SK-N-SH (cell line): ENCODE results near the gene TRIM68. TPM values are rescaled to one million over a fixed set of nuclear protein-coding genes. Genes with fewer than 3 reads are reported as not detected.

Experiments
- CTCF ChIA-PET: fragments of 300-600, 350-600 bp; formaldehyde crosslinking; extraction: SDS; loops from one replicate; lab custom pipeline; 2021; lab: Yijun Ruan, JAX
- POLR2A ChIA-PET: fragments of 350-600 bp; sonication (Branson Sonifier 250); formaldehyde crosslinking; extraction: SDS; loops from one replicate; lab custom pipeline; 2020; ENCODE audit warnings: antibody characterized with exemption, inconsistent platforms; lab: Yijun Ruan, JAX
- DNase-seq: peaks from one replicate; pipeline ENCODE4 v3.0.0; 2012
- H2AFZ ChIP-seq: fragments of 200-600 bp; sonication (generic); 2 replicates; pipeline ENCODE4 v1.8.1; 2016; ENCODE audit warnings: antibody characterized with exemption, mild to moderate bottlenecking, low read depth
- H3F3A ChIP-seq: fragments of 200-600 bp; sonication (generic); replicated peaks from 2 replicates; pipeline ENCODE3; 2016; ENCODE audit warnings: antibody characterized with exemption, mild to moderate bottlenecking; ENCODE audit not compliant: insufficient read depth
- H3K27ac ChIP-seq, 2 experiments: fragments of 200-500 bp in 1 of 2; fragments of 200-600 bp in 1 of 2; sonication (Bioruptor generic) in 1 of 2; sonication (generic), shearing (Covaris generic) in 1 of 2; 2 replicates each; pipeline versions ENCODE4 v1.5.1 to v1.6.1; 2014 to 2016; ENCODE audit warnings: low read depth in 2 of 2, inconsistent platforms in 1 of 2, low read length in 1 of 2, mild to moderate bottlenecking in 1 of 2, mixed read lengths in 1 of 2
- H3K27me3 ChIP-seq: fragments of 200-600 bp; sonication (generic), shearing (Covaris generic); 2 replicates; pipeline ENCODE4 v1.6.1; 2016; ENCODE audit warnings: mixed run types; ENCODE audit not compliant: insufficient read depth
- H3K36me3 ChIP-seq, 2 experiments: fragments of 200-500 bp in 1 of 2; fragments of 200-600 bp in 1 of 2; sonication (Bioruptor generic) in 1 of 2; sonication (generic) in 1 of 2; replicated peaks in 1 of 2; 2 replicates each; pipeline versions ENCODE3 to v1.5.1; 2014 to 2016; ENCODE audit warnings: low read length in 1 of 2, mild to moderate bottlenecking in 1 of 2; ENCODE audit not compliant: insufficient read depth in 2 of 2, control insufficient read depth in 1 of 2
- H3K4me1 ChIP-seq, 2 experiments: fragments of 200-500 bp in 1 of 2; fragments of 200-600 bp in 1 of 2; sonication (Bioruptor generic) in 1 of 2; sonication (generic), shearing (Covaris generic) in 1 of 2; 2 replicates each; pipeline versions ENCODE4 v1.5.1 to v1.6.1; 2014 to 2016; ENCODE audit warnings: low read depth in 1 of 2, low read length in 1 of 2, mixed run types in 1 of 2; ENCODE audit not compliant: insufficient read depth in 2 of 2, control insufficient read depth in 1 of 2
- H3K4me2 ChIP-seq: fragments of 200-600 bp; sonication (generic), shearing (Covaris generic); 2 replicates; pipeline ENCODE4 v1.6.1; 2017; ENCODE audit warnings: mixed run types
- H3K4me3 ChIP-seq, 2 experiments: fragments of 200-500 bp in 1 of 2; fragments of 200-600 bp in 1 of 2; sonication (Bioruptor generic) in 1 of 2; sonication (generic), shearing (Covaris generic) in 1 of 2; 2 replicates each; pipeline versions ENCODE4 v1.5.1 to v1.8.1; 2014 to 2016; ENCODE audit warnings: low read depth in 2 of 2, inconsistent platforms in 1 of 2, low read length in 1 of 2, mild to moderate bottlenecking in 1 of 2, mixed read lengths in 1 of 2, moderate library complexity in 1 of 2
- H3K79me2 ChIP-seq: fragments of 200-600 bp; sonication (generic); 2 replicates; pipeline ENCODE4 v1.8.1; 2017; ENCODE audit warnings: mild to moderate bottlenecking; ENCODE audit not compliant: insufficient read depth
- H3K9ac ChIP-seq: fragments of 200-600 bp; sonication (generic); 2 replicates; pipeline ENCODE4 v1.6.1; 2017; ENCODE audit warnings: mixed run types
- H3K9me2 ChIP-seq: fragments of 200-600 bp; sonication (generic); 2 replicates; pipeline ENCODE4 v1.6.1; 2017; ENCODE audit warnings: mixed run types
- H3K9me3 ChIP-seq: fragments of 200-600 bp; sonication (generic); 2 replicates; pipeline ENCODE4 v1.6.1; 2017; ENCODE audit warnings: mixed run types, mild to moderate bottlenecking, moderate library complexity
- H4K20me1 ChIP-seq: fragments of 200-600 bp; sonication (generic); 2 replicates; pipeline ENCODE4 v1.6.1; 2017; ENCODE audit warnings: mild to moderate bottlenecking, mixed run types; ENCODE audit not compliant: insufficient read depth
- CHD2 ChIP-seq: fragments of 150-350 bp; IDR thresholded peaks from 2 replicates; pipeline ENCODE4 v1.6.1; 2018; ENCODE audit warnings: low read length; ENCODE audit not compliant: partially characterized antibody
- CTCF ChIP-seq: fragments of 200-600 bp; sonication (generic); IDR thresholded peaks from 2 replicates; pipeline ENCODE4 v1.6.1; 2017; ENCODE audit warnings: antibody characterized with exemption, mild to moderate bottlenecking, moderate library complexity
- EZH2phosphoT487 ChIP-seq: fragments of 200-600 bp; sonication (generic); IDR thresholded peaks from 2 replicates; pipeline ENCODE4 v1.6.1; 2017; ENCODE audit warnings: low read depth, mixed run types, mild to moderate bottlenecking, antibody characterized with exemption, moderate library complexity, borderline replicate concordance
- FOXM1 ChIP-seq: IDR thresholded peaks from 2 replicates; pipeline ENCODE4 v1.4.0; 2012; ENCODE audit warnings: low read depth, mild to moderate bottlenecking
- GABPA ChIP-seq: IDR thresholded peaks from 2 replicates; pipeline ENCODE4 v1.4.0; 2012; ENCODE audit warnings: low read depth, mild to moderate bottlenecking
- JUND ChIP-seq: IDR thresholded peaks from 2 replicates; pipeline ENCODE4 v1.4.0; 2012
- MEF2A ChIP-seq: IDR thresholded peaks from 2 replicates; pipeline ENCODE4 v1.4.0; 2012; ENCODE audit warnings: low read depth, borderline replicate concordance
- NFIC ChIP-seq: IDR thresholded peaks from 2 replicates; pipeline ENCODE4 v1.4.0; 2012; ENCODE audit warnings: borderline replicate concordance
- RAD21 ChIP-seq: IDR thresholded peaks from 2 replicates; pipeline ENCODE4 v1.6.1; 2012; ENCODE audit warnings: mild to moderate bottlenecking, low read length
- RCOR1 ChIP-seq: fragments of 150-350 bp; IDR thresholded peaks from 2 replicates; pipeline ENCODE4 v1.6.1; 2017; ENCODE audit warnings: antibody characterized with exemption, low read length
- RFX5 ChIP-seq: IDR thresholded peaks from 2 replicates; pipeline ENCODE4 v1.6.1; 2012; ENCODE audit warnings: mild to moderate bottlenecking, improper control_type of control experiment, low read length
- RXRA ChIP-seq: IDR thresholded peaks from 2 replicates; pipeline ENCODE4 v1.4.0; 2012; ENCODE audit warnings: low read depth, mild to moderate bottlenecking, borderline replicate concordance
- SMC3 ChIP-seq: IDR thresholded peaks from 2 replicates; pipeline ENCODE4 v1.6.1; 2012; ENCODE audit warnings: low read depth, low read length, improper control_type of control experiment
- USF1 ChIP-seq: IDR thresholded peaks from 2 replicates; pipeline ENCODE4 v1.4.0; 2012; ENCODE audit warnings: low read depth, borderline replicate concordance
- YY1 ChIP-seq: IDR thresholded peaks from 2 replicates; pipeline ENCODE4 v1.4.0; 2012; ENCODE audit warnings: low read depth, mild to moderate bottlenecking
- WGBS: methylation state at CpG from one replicate; pipeline ENCODE4 v1.1.6; 2017; ENCODE audit warnings: low lambda C conversion rate; 5-methylcytosine and 5-hydroxymethylcytosine counted together
- polyA plus RNA-seq, 3 experiments: library from polyadenylated mRNA; depleted of rRNA; stranded (reverse); fragments of >200 nt; gene quantifications; 2 replicates each; pipeline ENCODE4 v1.2.3, GENCODE V29; 2012

TRIM68 gene
- polyA plus RNA-seq, 1 of the 3 experiments (the other 2 are of a cell fraction), result 4.9 TPM

GRCh38 chr11:4626207-4627099 is 18.4 kb upstream of the TRIM68 start:
- Histone ChIP-seq H3K9me2 (no peaks in the 10 kb centered on the region), H3K4me1 (no peaks in the 10 kb centered on the region), H3K27me3 (peaks cover 18% of the 10 kb centered on the region), H3K9ac (no peak overlapping the region), H2AFZ (no peak overlapping the region), H3K79me2 (no peaks in the 10 kb centered on the region), H3F3A (no peaks in the 10 kb centered on the region), H4K20me1 (no peaks in the 10 kb centered on the region), H3K36me3 (no peaks in the 10 kb centered on the region), H3K4me3 (peak overlapping the region in 1 of 2 experiments; percentile 5; a peak in 1 of 4 replicates), H3K9me3 (no peaks in the 10 kb centered on the region), H3K4me2 (no peak overlapping the region), H3K27ac (no peak overlapping the region)
- TF ChIP-seq SMC3 (peak; percentile 29; the same call in 1 of the 2 replicates), RAD21 (peak; percentile 76), RCOR1 (no peak), EZH2phosphoT487 (no peak), MEF2A (no peak), JUND (no peak), RFX5 (no peak), USF1 (no peak), CTCF (peak; percentile 69)
- ChIA-PET CTCF (interaction anchor here (0.6 to 5.4 kb wide), 11 partner anchors 10 to 439 kb away, joined by 3 to 44 read pairs (median 4); partner anchors contain the start of gene OR51D1), POLR2A (no interaction called here)
- 10% methylated on average over 15 of the region's 15 CpGs for WGBS
- DNase-seq, result peak; percentile 31

DNA sequence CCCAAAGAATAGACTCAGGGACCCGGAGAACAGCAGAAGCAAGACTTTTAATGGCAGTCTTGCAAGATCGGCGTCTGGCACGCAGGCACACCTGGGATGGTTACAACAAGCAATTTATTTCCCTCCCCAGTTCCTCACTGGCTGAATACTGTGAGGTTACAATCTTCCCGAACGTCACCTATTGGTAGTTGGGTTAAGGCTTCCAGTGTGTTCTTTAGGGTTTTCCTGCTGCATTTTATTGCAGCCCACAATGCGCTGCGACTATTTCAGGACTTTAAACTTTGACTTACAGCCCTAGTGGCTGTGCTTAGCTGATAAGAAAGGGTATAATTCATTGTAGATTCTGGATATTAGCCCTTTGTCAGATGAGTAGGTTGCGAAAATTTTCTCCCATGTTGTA is 11.5 kb upstream of the TRIM68 start:
- Histone ChIP-seq H3K36me3 (no peaks in the 10 kb centered on the region), H3K4me3 (no peak overlapping the region), H3K9ac (no peak overlapping the region), H3K79me2 (no peaks in the 10 kb centered on the region), H3K27ac (no peak overlapping the region), H2AFZ (no peak overlapping the region), H3K9me3 (no peaks in the 10 kb centered on the region), H3K27me3 (peaks cover 20% of the 10 kb centered on the region; the same call in 1 of the 2 replicates), H3K4me2 (no peak overlapping the region)
- WGBS, result 5% methylated on average over 9 of the region's 9 CpGs
- no peak for DNase-seq
- ChIA-PET CTCF (no interaction called here), POLR2A (no interaction called here)
- TF ChIP-seq EZH2phosphoT487 (no peak), RXRA (no peak), YY1 (no peak), NFIC (no peak), FOXM1 (no peak), CHD2 (no peak), GABPA (no peak)
- TF ChIP-seq, all 33 proteins: peak for 0
- Histone ChIP-seq H4K20me1 (no peaks in the 10 kb centered on the region), H3K9me2 (no peaks in the 10 kb centered on the region), H3F3A (no peaks in the 10 kb centered on the region), H3K4me1 (no peaks in the 10 kb centered on the region)
